ENCODE measurements around the gene NOL6.
A peak's percentile ranks its signal among the peaks of the same experiment; 100 is the strongest.
"Not testable (repeated sequence)": the region's sequence is repeated elsewhere in the genome, so short reads cannot be mapped to it uniquely, and the experiment has no call there.

NOL6 gene

DNA sequence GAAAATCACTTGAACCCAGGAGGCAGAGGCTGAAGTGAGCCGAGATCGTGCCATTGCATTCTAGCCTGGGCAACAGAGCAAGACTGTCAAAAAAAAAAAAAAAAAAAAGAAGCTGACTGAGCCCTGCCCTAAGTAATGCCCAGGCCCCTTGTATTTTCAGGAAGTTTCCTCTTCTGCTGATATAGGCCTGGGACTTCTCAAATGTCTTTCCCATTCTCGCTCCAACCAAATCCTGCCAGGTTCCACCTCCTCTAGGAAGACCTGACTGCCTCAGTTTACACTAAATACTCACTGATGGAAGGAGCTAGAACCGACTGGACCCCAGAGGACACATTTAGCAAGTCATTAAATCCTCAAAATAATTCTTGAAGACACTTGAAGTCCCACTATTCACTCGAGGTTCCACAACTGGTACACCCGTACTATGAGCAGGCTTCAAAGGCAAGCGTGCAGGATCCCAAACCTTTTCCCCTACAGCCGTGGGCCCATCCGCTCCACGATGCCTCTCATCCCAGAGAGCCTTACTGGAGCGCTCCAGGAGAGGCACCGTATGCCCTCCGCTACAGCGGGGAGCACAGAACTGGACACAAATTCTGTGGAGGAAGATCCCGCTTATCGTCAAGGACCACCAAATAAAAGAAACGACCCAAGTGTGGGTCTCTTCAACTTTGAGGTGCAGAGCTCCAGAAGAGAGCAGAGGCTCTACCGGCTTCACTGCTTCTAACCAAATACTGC lies 676 bp downstream of the NOL6 start:
- DNase-seq (ENCODE audit: low read depth), result no peak

DNA sequence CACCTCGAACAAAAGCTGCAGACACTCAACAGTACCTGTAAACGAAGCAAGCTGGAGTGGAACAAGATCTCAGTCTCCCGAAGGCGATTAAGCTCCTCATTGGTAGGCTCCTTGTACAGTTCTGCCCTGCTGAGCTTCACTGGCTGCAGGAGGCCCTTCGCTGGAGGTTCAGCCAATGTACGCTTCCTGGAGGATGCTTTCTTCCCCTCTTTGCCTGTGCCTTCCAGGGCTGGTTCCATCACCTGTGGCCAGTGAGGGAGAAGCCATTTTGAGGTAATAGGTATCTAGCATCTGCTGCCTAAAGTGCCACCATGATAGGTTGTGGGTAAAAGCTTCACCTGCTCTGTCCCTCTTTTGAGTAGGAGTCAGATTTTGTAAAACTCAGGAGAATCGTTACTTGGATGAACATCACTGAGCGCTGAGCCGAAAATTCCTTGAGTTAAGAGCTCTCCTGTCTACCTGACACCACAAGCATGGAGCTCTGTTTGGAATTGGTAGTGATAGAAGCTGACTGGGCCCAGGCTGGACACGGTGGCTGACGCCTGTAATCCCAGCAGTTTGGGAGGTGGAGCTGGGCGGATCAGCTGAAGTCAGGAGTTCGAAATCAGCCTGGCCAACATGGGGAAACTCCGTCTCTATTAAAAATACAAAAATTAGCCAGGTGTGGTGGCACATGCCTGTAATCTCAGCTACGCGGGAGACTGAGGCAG lies 1.4 kb downstream of the NOL6 start:
- DNase-seq (ENCODE audit: low read depth), result no peak

DNA sequence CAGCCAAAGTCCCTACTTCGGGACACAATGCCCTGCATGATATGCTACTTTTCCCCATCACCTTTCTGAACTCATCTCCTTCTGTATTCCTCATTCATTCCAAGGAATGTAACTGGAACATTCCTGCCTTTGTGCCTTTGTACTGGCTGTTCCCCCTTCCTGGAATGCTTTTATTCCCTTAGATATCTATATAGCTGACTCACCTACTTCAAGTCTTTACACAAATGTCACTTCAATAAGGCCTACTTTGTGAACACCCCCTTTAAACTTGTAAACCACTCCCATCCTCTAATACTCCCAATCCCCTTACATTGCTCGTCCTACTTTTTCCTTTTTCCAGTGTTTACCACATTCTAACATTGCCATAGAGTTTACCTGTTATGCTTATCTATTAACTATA lies 2.4 kb downstream of the NOL6 start:
- DNase-seq (ENCODE audit: low read depth), result no peak

DNA sequence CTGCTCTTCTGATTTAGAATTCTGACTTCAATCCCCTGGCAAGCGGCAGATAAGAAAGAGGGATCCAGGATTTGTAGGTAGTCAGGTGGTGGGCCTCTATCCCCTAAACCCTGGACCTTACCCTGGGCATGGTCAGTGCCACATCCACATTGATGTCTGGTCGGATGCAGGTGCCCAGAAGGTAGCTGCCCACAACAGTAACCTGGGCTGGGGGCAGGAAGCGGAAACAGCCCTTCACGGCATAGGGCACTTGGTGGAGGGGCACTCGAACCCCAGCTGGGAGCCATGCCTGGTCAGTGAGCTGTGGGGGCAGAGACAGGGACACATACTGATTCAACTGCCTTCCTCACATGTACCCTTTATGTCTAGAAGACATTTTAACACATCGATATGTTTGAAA lies 3.8 kb downstream of the NOL6 start:
- DNase-seq (ENCODE audit: low read depth), result no peak

DNA sequence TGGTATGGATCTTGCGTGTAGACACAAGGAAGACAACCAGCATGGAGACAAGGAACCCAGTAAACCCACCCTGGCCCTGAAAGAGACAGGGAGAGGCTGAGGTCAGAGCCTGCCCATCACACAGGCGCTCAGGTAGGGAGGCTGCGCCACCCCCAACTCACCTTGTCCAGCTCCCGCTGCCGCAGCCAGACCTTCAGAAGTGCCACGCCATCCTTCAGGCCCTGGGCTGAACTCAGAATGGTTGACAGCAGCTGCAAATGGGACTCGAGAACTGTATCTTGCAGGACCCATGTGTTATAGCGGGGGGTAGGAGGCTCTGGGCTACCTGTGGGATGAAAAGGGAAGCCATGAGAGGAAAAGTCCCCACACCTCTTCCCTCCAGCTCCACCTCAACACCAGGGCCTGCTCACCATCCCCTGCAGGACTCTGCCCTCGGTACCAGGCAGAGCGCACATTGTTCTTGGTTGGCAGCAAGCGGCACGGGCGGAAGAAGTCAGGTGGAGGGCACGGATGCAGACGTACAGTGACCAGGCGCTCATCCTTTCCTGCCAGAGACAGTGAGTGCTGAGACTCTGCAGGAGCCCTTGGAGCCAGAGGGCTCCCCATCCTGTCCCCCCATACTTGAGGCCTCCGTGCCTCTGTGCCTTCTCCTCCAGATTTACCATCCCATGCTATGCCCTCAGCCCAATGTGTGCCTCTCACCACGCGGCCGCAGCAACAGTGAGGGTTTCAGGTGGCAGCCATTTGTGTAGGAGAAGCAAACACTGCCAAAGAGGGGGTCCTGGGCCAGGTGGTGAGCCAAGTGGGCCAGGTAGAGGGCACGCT lies 4.7 kb downstream of the NOL6 start:
- DNase-seq (ENCODE audit: low read depth), result no peak

DNA sequence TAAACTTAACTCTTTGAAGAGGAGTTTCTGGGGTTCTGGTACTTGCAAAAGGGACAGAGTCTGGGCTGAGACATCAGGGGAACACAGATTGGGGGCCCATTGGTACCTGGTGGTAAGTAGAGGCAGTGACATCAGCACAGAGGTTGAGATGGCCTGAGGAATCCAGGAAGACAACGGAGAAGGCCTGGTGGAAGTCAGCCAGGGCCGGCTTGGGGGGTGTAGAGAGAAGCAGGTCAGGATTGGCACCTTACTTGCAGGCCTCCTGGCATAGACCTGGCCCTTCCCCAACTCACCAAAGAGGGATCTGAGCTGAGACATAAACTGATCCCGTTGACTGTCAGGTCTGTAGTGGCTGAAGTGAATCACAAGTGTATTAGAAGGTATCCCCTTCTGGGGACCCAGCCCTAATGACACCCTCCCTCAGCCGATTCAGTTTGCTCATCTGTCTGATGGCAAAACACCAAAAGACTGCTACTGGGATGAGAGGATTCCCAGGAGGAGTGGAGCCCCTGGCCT lies 5.5 kb downstream of the NOL6 start:
- no peak for DNase-seq (ENCODE audit: low read depth)

DNA sequence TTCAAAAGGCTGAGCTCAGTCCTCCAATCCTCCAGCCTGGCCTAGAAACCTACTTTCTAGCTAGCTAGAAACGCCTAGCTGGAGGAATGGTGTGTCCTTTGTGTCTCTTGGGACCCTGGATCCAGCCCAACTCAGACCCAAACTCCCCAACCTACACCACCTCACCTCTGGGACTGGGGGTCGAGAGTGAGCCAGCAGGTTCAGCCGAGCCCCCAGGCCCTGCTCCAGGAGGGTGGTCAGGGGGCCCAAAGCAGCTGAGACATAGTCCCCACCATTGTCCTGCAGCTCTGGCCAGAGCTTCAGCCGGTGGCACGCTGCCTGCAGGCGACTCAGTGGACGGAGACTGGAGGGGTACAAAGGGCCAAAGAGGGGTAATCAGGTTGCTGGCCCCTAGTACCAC lies 6.2 kb downstream of the NOL6 start:
- no peak for DNase-seq (ENCODE audit: low read depth)

DNA sequence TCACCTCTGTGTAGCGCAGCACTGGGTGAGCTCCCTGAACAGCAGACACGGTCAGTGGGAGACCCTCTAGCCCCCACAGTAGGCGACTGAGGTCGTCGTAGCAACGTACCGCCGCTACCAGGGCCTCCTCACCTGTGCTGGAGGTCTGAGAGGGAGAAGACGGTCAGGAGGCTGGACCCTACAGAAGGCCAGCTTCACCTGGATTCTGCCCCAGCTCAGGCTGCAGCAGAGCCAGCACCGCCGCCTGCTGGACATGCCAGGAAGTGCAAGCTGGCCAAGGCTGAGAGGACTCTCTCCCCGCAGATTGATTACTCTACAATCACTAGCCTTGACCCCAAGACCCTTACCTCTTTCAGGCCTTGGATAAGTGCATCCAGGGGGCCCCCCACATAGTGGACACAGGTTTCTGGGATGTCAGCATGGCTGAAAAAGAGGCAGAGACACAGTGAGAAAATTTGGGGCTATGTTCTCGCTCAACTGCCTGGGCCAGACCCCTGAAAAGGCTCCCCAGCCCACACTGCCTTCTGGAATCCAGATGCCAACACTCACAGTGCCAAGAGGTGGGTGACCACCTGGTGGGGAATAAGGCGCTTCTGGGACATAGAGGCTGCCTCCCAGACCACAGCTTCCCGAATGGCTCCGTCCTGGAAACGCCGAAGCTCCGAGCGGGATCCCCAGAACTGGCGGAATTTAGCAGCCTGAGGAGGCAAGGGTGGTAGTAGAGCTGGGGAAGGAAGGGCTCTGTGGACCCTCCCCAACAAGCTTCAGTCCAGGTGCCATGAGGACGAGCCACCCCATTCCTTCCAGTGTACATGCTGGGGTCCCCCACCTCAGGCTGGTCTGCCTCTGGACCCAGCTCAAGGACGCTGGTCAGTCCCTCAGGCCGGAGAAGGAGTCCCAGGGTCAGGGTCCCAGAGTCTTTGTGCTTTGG lies 6.9 kb downstream of the NOL6 start:
- peak; percentile 63 for DNase-seq (ENCODE audit: low read depth)

DNA sequence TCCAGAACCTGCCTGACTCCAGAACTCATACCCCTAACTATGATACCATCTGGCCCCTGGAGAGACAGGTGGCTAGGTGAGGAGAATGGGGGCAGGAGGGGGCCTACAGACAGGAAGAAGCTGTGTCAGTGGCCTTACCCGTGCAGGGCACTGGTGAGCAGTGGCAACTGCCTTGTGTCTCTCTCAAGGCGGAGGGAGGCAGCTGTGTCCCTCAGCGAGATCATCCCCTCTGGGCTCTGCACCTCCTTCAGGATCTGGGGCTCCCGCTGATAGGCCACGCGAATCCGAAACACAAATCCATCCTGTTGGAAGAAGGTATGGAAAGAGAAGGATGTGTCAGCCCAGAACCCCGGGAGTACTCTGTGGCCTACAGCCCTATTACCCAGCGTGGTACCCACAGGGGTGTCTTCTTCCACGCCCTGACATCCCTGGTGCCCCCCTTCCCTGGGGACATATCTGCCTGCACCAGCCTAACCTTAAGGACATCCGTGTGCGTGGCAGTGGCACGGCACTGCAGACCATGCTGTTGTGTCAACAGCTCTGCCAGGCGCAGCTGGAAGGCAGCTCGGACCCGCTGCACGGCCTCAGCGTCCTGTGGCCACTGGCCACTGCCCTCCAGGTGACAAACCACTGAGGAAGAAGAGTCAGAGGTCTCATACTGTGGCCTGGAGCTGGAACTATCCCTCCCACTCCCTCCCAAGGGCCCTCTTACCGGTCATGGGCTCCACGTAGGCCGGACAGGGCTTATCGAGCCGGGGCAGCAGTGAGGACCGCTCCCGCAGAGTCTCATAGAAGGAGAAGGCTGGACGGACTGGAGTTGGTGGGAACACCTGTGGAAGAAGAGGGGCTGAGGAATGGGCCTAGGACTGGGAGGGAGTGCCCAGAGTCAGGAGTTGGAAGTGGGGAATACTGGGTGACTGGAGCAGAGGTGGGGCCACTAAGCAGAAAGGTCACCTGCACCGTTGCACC lies 7.8 kb downstream of the NOL6 start:
- no peak for DNase-seq (ENCODE audit: low read depth)

DNA sequence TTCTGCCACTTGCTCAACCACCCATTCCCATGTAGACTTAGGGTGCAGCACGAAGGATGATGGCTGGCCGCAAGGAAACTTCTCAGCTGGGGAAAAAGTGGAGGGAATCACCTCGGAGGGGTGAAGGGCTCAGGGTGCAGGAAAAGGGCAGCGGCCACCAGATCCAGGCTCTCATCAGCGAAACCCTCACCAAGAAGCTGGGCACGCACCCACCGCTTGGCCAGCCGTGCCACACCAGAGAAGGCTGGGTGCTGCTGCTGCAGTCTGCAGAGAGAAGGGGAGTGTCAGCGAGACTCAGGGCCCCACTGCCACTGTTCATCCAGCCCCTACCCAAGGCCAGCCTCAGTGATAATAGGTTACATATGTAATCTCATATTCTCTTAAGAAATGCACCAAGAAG lies 8.6 kb downstream of the NOL6 start:
- no peak for DNase-seq (ENCODE audit: low read depth)

DNA sequence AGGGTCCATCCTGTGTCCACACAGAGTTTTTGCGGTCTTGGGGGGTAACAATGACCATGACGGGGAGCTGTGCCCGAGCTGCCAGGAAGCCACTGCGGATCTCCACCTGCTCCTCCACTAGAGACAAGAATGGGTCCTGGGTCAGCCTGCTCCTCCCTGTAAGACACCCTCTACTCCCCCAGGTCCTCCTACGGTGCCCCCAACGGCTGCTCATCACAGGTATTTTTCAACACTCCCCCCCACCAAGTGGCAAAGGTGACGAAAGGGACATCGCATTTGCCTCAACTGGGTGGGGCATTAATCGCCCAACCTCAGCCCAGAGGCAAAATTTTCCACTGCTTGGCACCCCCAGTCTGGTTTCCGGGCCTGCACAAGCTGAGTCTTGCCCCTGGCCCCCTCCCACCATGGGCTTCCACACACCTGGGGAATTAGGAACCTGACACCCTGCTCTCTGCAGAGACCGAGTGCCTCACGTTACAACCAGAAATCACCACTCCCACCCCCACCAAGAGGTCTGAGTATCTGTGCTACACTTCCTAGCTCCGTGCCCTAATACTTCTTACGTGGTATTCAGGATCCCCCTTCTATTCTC lies 9.6 kb downstream of the NOL6 start:
- DNase-seq (ENCODE audit: low read depth), result no peak

DNA sequence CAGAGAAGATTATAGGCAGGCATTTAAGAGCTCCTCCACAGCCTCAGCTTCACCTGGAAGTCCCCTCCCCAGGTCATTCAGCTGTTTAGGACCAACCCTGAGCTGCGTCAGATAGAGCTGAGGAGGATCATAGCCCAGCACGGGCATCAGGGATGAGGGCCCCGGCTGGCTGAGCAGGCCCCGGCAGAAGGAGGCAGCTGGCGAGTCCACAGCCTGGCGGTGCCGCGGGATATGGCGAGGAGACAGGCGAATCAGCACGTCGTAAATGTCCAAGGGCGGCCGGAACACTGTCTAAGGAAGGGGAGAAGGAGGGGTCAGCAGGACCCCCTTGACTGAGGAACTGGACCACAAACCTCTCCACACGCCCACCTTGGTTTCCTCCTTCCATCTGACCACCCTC lies 10.6 kb downstream of the NOL6 start:
- DNase-seq (ENCODE audit: low read depth), result no peak

DNA sequence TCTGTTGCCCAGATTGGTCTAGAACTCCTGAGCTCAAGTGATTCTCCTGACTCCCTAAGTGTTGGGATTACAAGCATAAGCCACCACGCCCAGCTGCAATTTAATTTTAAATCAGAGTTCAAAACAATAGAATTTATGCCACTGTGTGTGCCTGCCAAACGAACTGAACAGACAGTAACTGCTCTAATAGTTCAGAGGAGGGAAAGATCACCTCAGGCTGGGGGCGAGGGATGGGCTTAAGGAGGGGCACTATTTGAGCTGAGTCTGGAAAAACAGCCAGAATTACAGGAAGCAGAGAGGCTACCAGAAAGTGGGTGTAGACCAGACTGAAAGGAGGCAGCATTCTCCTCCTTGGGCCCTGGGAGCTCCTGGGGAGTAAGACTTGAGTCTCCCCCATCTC lies 12.2 kb downstream of the NOL6 start:
- DNase-seq (ENCODE audit: low read depth), result no peak

DNA sequence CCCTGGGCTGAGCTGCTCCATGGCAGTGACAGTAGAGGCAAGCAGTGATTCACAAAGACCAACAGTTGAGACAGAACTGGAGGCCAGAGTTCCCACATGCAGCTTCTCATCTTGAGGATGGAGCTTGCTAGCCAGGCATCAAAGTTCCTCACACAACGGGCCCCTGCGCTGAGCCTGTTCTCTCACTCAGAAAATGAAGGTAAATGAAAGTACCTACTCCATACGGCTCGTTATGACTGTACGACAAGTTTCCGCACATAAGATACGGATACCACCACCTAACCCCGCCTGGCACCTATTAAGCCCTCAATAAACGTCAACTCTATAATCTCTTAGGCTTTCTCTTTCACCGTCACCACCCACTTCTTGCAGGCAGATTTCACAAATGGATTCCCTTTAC lies 12.9 kb downstream of the NOL6 start:
- DNase-seq (ENCODE audit: low read depth), result no peak

DNA sequence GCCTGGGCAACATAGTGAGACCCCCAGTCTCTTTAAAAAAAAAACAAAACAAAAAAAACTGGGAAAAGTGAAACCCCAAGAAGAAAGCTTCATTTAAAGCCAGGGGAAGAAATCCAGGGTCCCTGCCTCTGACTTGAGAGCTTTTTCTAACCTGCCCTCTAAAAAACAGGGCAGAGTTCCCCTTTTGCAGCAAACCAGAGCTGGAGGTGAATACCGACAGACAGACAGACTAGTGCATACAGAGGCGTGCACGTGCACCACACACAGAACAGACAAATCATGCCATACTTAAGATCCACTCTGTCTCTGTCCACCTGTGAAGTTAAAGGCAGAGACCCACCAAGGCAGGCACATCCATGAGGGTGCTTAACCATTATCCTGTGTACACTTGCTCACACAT lies 14.6 kb downstream of the NOL6 start:
- no peak for DNase-seq (ENCODE audit: low read depth)

DNA sequence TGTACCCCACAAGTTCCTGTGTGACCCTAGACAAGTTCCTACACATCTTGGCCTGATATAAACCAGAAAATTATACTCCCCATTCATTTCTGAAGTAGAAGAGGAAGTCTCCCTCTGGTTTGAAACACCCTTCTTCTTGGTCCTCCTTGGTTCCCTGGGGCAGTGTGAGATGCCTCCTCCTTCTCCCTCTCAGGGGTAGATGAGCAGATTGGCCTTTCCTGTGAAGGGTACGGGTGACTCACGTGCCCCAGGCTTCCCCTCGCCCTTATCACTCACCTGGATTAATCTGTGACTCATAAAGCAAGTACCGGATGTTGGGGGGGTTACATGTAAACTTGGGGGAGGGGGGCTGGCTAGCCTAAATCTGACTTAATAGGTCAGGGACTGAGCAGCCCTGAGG lies 15.3 kb downstream of the NOL6 start:
- DNase-seq (ENCODE audit: low read depth), result no peak

DNA sequence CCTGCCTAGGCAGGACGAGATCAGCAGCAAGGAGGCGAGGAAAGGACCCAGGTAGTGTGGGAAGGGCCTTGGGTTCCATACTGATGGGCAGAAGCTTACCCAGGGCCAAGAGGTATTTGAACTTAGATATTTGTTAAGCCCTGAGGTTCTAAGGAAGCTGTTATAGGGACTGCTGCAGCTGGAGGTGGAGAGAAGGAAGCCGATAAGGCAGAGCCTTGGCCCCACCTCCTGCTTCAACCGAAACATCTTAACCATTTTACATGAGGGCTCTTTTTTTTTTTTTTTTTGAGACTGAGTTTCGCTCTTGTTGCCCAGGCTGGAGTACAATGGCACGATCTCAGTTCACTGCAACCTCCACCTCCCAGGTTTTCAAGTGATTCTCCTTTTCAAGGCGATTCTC lies 17.8 kb downstream of the NOL6 start:
- no peak for DNase-seq (ENCODE audit: low read depth)

DNA sequence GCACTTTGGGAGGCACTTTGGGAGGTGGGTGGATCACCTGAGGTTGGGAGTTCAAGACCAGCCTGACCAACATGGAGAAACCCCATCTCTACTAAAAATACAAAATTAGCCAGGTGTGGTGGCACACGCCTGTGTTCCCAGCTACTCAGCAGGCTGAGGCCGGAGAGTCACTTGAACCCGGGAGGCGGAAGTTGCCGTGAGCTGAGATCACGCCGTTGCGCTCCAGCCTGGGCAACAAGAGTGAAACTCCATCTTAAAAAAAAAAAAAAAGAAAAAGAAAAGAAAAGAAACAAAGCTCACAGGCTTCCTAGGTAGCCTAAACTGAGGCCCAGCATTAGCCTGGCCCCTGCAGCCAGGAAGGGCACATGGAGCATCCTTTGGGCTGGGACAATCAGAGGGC lies 18.3 kb downstream of the NOL6 start:
- not testable (repeated sequence) for DNase-seq (ENCODE audit: low read depth)

DNA sequence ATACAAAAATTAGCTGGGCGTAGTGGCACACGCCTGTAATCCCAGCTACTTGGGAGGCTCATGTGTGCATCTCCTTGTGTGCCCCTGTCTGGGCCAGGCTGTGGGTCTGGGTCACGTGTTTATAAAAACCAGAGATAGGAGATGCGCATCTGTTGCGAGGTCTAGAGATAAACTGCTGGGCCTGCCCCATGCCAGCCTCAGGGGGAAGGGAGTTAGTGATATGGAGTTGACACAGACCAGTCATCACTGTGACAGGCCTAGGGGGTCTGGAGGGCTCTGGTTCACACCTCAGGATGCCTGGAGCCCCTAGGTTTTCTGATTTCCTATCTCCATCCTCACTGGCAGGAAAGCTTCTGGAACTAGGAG lies 19.1 kb downstream of the NOL6 start:
- DNase-seq (ENCODE audit: low read depth), result not testable (repeated sequence)

DNA sequence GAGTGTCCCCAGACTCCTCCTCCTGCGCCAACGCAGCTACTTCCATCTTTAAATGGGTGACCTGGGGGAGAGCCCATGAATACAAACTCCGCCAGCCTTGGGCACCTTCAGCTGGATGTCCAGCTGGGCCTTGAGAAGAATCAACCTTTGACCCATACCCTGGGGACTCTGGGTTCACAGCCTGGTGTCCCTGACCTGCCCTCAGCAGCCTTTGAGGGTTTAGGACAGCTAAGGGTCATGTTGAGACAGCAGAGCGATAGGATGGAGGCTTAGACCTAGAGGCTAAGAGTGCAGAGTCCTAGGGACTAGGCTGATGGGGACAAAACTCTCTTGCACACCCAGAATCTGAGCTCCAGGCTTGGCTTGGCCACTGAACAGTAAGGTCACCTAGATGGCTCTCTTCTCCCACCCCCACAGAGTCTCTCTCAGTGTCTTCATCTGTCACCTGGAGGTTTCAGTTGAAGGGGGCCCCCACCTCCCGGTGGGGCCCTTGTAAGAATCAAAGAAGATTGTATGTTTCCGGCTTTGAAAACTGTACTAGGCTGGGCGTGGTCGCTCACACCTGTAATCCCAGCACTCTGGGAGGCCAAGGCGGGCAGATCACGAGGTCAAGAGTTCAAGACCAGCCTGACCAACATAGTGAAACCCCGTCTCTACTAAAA lies 19.6 kb downstream of the NOL6 start:
- DNase-seq (ENCODE audit: low read depth), result no peak
